Kidney (tissue), 14 donors: Measurements from ENCODE around the gene HP1BP3. TPM values are rescaled to one million over a fixed set of nuclear protein-coding genes. Genes with fewer than 3 reads are reported as not detected.
"Not testable (repeated sequence)": the region's sequence is repeated elsewhere in the genome, so short reads cannot be mapped to it uniquely, and the experiment has no call there.

ENCODE experiments used
- DNase-seq, 5 donors: peaks; one replicate each; pipeline ENCODE4 v3.0.0-alpha.2; 2013 to 2020
- FAIRE-seq: peaks from 2 replicates; lab custom pipeline; 2012; peaks lifted over from hg19 to GRCh38; lab: Jason Lieb, UNC
- H3K27ac ChIP-seq, 2 donors: one replicate each; pipeline ENCODE4 v1.7.0; 2013; ENCODE audit warnings: low read depth in 2 of 2, low read length in 2 of 2, inconsistent platforms in 1 of 2
- H3K27me3 ChIP-seq: one replicate; pipeline ENCODE4 v1.7.1; 2013; ENCODE audit warnings: low read length, inconsistent platforms; ENCODE audit not compliant: control insufficient read depth, insufficient read depth
- H3K36me3 ChIP-seq, 3 donors: one replicate each; pipeline versions ENCODE4 v1.7.0 to v1.7.1; 2013; ENCODE audit warnings: low read length in 3 of 3, control low read depth in 1 of 3, inconsistent platforms in 1 of 3; ENCODE audit not compliant: insufficient read depth in 3 of 3, control insufficient read depth in 2 of 3
- H3K4me1 ChIP-seq, 3 donors: one replicate each; pipeline versions ENCODE4 v1.7.0 to v1.7.1; 2013; ENCODE audit warnings: low read length in 3 of 3, inconsistent platforms in 1 of 3, low read depth in 1 of 3; ENCODE audit not compliant: control insufficient read depth in 2 of 3, insufficient read depth in 2 of 3
- H3K4me3 ChIP-seq, 3 donors: one replicate each; pipeline versions ENCODE4 v1.7.0 to v1.8.1; 2013; ENCODE audit warnings: low read length in 3 of 3, control low read depth in 1 of 3, inconsistent platforms in 1 of 3
- H3K9ac ChIP-seq, 3 donors: one replicate each; pipeline versions ENCODE4 v1.7.0 to v1.7.1; 2013; ENCODE audit warnings: low read length in 3 of 3, control low read depth in 1 of 3, inconsistent platforms in 1 of 3
- H3K9me3 ChIP-seq, 3 donors: one replicate each; pipeline versions ENCODE4 v1.7.0 to v1.7.1; 2013; ENCODE audit warnings: low read length in 3 of 3, control low read depth in 1 of 3, inconsistent platforms in 1 of 3; ENCODE audit not compliant: control insufficient read depth in 2 of 3, insufficient read depth in 1 of 3
- intact Hi-C: fragments of 100-400 bp; cut with DNase I; formaldehyde crosslinking; loops from one replicate; pipeline ENCODE4 v1.11.1; 2022
- polyA plus RNA-seq: library from polyadenylated mRNA; stranded (reverse); fragments of 350-450 nt; fragmentation: Illumina TruSeq; extraction: RNeasy Lipid Tissue Mini Kit (QIAGEN cat#74804); gene quantifications from one replicate; pipeline ENCODE4 v1.2.3, GENCODE V29; 2014; ENCODE audit warnings: low read depth, low replicate concordance; ENCODE audit not compliant: insufficient read depth
- total RNA-seq: library from RNA; stranded (reverse); fragmentation: NEBNext Ultra II Directional; extraction: Animal tissue kit (Norgen Biotek cat#: 25700); gene quantifications from one replicate; pipeline ENCODE4 v1.2.1, GENCODE V29; 2021
- TF ChIP-seq, protein P1 (sequence below): IDR thresholded peaks from 3 replicates; pipeline ENCODE4 v1.5.1; 2012; ENCODE audit warnings: mild to moderate bottlenecking, moderate library complexity, borderline replicate concordance; ENCODE audit not compliant: insufficient read depth; ENCODE audit errors: extremely low read depth
- donor health status: control.
- donor health status: control.
- donor health status: control.
- donor health status: control.
- donor health status: control.
- donor health status: DM: yes; HTN: yes; CAD: no.
- donor health status: Normal renal cell carcinoma (clear cell type).

HP1BP3 gene
- total and polyA plus RNA-seq, 2 donors from 2014 or later: 52.4 to 198 TPM

DNA sequence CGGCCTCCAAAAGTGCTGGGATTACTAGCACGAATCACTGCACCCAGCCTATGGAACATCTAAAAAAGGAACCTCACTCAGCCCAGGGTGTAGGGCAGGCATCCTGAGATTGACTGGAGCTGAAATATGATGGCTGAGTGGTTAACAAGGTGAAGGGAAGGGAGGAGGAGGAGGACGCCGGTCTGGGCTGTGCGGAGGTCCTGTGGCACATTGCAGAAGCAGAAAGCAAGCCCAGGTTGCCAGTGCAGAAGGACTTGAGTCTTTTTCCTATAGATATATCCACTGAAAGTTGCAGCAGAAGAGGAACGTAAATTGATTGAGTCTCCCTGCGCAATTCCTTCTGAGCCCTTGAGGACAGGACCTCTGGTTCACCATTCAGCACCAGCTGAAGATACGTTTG, 67.8 kb downstream of the HP1BP3 start:
- Histone ChIP-seq H3K9ac (no peak overlapping the region), H3K27me3 (no peaks in the 10 kb centered on the region), H3K36me3 (no peaks in the 10 kb centered on the region), H3K4me1 (no peaks in the 10 kb centered on the region), H3K9me3 (no peaks in the 10 kb centered on the region), H3K27ac (no peak overlapping the region), H3K4me3 (no peak overlapping the region)
- intact Hi-C loops: no loop called here
- no peak for FAIRE-seq
- peak in 1 of 5 donors; percentile 28 for DNase-seq
- TF ChIP-seq, protein P1, sequence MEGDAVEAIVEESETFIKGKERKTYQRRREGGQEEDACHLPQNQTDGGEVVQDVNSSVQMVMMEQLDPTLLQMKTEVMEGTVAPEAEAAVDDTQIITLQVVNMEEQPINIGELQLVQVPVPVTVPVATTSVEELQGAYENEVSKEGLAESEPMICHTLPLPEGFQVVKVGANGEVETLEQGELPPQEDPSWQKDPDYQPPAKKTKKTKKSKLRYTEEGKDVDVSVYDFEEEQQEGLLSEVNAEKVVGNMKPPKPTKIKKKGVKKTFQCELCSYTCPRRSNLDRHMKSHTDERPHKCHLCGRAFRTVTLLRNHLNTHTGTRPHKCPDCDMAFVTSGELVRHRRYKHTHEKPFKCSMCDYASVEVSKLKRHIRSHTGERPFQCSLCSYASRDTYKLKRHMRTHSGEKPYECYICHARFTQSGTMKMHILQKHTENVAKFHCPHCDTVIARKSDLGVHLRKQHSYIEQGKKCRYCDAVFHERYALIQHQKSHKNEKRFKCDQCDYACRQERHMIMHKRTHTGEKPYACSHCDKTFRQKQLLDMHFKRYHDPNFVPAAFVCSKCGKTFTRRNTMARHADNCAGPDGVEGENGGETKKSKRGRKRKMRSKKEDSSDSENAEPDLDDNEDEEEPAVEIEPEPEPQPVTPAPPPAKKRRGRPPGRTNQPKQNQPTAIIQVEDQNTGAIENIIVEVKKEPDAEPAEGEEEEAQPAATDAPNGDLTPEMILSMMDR: no peak

DNA sequence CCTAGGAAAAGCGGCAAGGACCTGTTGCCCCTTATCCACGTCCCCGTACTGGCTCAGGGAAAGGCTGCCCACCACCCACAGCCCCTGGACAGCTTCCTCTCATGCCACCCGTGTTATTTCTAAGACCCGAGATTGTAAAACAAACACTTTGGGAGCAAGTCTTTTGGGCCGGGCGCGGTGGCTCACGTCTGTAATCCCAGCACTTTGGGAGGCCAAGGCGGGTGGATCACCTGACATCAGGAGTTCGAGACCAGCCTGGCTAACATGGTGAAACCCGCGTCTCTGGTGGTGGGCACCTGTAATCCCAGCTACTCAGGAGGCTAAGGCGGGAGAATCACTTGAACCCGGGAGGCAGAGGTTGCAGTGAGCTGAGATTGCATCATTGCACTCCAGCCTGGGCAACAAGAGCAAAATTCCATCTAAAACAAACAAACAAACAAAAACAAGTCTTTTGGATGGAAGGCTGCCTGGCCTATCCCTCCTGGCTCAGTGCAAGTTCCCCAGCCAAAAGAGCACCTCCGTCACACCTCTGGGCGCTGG, 68.7 kb downstream of the HP1BP3 start:
- H3K9ac ChIP-seq, intact Hi-C loops, H3K4me3 ChIP-seq, H3K36me3 ChIP-seq, H3K4me1 ChIP-seq, H3K27me3 ChIP-seq, H3K9me3 ChIP-seq, FAIRE-seq: not testable (repeated sequence)
- peak in 1 of 5 donors; percentile 15 for DNase-seq
- H3K27ac ChIP-seq: peak overlapping the region in 1 of 2 donors; percentile 17

DNA sequence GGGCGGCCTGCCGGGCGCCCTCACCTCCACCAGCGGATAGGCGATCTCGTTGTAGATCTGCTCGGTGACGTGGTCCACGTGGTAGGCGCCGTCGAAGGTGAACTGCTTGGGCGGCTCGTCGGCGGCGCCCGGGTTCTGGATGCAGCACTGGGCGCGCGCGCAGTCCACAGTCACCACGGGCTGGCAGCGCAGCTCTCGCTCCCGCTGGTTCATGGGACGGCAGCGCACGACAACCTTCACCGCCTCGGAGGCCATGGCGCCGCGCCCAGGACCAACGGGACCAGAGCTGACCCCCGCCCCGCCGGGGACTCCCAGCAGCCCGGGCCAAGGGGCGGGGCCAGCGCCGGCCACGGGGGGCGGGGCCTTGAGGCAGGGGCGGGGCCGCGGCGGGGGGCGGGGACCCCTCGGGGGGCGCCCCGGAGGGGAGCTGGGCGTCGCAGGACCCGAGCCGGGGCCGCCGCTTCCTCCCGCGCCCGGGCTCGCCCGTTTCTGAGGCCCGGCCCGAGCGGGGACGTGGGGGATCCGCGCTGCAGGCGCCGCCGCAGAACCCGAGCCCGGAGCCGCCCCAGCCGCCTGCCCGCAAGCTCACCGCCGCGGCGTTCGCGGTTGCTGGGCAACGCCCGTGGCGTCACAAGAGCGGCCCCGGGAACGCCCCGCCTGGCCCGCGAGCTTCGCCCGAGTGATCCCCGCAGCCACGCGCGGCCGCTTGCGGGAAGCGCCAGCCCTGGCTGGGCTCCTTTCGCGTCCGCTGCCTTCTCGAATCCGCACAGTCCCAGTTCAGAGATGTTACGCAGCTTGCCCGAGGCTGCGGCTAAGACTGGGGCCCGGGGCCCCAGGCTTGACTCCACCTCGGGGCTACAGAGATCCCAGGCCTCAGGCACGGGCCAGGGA, 69.4 kb downstream of the HP1BP3 start, which contains the start of gene KIF17:
TSS of gene KIF17 (minus strand) at position 556 of the 891 bp plus-strand sequence. CDS start at position 255, 301 bp downstream.
- peak; percentile 82 to 93 (median 87) for DNase-seq
- H3K9ac ChIP-seq: no peak within 1 kb of the TSS

DNA sequence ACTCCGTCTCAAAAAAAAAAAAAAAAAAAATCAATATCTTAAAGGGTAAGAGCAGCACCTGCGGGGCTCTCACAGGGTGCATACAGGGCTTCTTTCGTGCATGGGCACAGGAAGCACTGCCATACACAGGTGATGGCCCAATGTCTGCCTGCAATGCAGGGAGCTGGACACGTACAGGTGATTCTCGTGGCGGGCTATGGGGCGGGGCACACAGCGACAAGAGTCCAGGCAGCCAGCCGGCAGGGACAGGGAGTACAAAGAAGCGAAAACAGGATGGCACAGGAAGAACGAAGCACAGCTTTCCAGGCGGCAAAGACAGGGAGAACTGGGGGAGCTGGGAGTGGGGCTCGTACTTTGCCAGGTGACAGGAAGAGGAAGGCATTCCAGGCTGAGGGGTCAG, 70.9 kb downstream of the HP1BP3 start:
- Histone ChIP-seq H3K27ac (no peak overlapping the region), H3K4me1 (no peaks in the 10 kb centered on the region), H3K27me3 (no peaks in the 10 kb centered on the region), H3K9me3 (no peaks in the 10 kb centered on the region), H3K4me3 (no peak overlapping the region), H3K36me3 (no peaks in the 10 kb centered on the region), H3K9ac (no peak overlapping the region)
- intact Hi-C loops: no loop called here
- DNase-seq (peak in 1 of 5 donors; percentile 44), FAIRE-seq (no peak)
- TF ChIP-seq, protein P1: no peak

More for the DNA sequence above, 69.4 kb downstream of the HP1BP3 start, which contains the start of gene KIF17:
- no peak for FAIRE-seq
- Histone ChIP-seq H3K36me3 (no peaks in the 10 kb centered on the region), H3K4me1 (no peaks in the 10 kb centered on the region), H3K27ac (peak within 1 kb of the TSS in 1 of 2 donors; percentile 17), H3K4me3 (peak within 1 kb of the TSS in 1 of 3 donors; percentile 35), H3K9me3 (no peaks in the 10 kb centered on the region), H3K27me3 (no peaks in the 10 kb centered on the region)
- intact Hi-C loops: no loop called here
- TF ChIP-seq, protein P1: no peak
